Gastroesophageal sphincter (tissue), 4 donors: ENCODE results near the gene LY6G6D. TPM values are rescaled to one million over a fixed set of nuclear protein-coding genes. Genes with fewer than 3 reads are reported as not detected.

Experiments used
- ATAC-seq: fragments of 150-250 bp; one replicate; pipeline ENCODE4 v1.9.1; 2016; ENCODE audit warnings: mild to moderate bottlenecking, moderate library complexity
- H3K27ac ChIP-seq, 4 donors: fragments of 200-600 bp; sonication (generic) in 3 of 4; 1 replicate in 3 of 4; 2 replicates in 1 of 4; pipeline ENCODE4 v1.5.1; 2016 to 2019
- H3K27me3 ChIP-seq: fragments of 200-600 bp; sonication (generic); one replicate; pipeline ENCODE4 v1.5.1; 2019
- H3K36me3 ChIP-seq, 2 donors: fragments of 200-600 bp; sonication (generic); one replicate each; pipeline ENCODE4 v1.5.1; 2019; ENCODE audit warnings: control low read depth in 1 of 2
- H3K4me1 ChIP-seq, 3 donors: fragments of 200-600 bp; sonication (generic); 1 replicate in 2 of 3; 2 replicates in 1 of 3; pipeline ENCODE4 v1.5.1; 2016 to 2019; ENCODE audit warnings: control low read depth in 2 of 3
- H3K4me3 ChIP-seq, 2 donors: fragments of 200-600 bp; sonication (generic); one replicate each; pipeline ENCODE4 v1.5.1; 2019; ENCODE audit warnings: mild to moderate bottlenecking in 1 of 2, moderate library complexity in 1 of 2
- H3K9me3 ChIP-seq, 3 donors: fragments of 200-600 bp; sonication (generic); one replicate each; pipeline ENCODE4 v1.5.1; 2017 to 2019; ENCODE audit warnings: control low read depth in 2 of 3
- CTCF ChIP-seq, 4 experiments: fragments of 200-600 bp in 2 of 4; fragments of 450-650 bp in 2 of 4; sonication (generic) in 1 of 4; IDR thresholded peaks; one replicate each; pipeline ENCODE4 v1.5.1; 2017 to 2019; ENCODE audit warnings: antibody characterized with exemption in 4 of 4, mild to moderate bottlenecking in 2 of 4, moderate library complexity in 2 of 4
- EP300 ChIP-seq: sonication (generic); formaldehyde crosslinking; IDR thresholded peaks from one replicate; pipeline ENCODE4 v1.6.1; 2017; ENCODE audit warnings: antibody characterized with exemption, mild to moderate bottlenecking
- POLR2A ChIP-seq, 2 donors: fragments of 450-650 bp; IDR thresholded peaks; one replicate each; pipeline ENCODE4 v1.6.1; 2017; ENCODE audit warnings: antibody characterized with exemption in 2 of 2, mild to moderate bottlenecking in 2 of 2, moderate library complexity in 1 of 2
- POLR2AphosphoS5 ChIP-seq: sonication (generic); formaldehyde crosslinking; IDR thresholded peaks from one replicate; pipeline ENCODE4 v1.6.1; 2017; ENCODE audit warnings: antibody characterized with exemption
- WGBS, 2 donors: methylation state at CpG; one replicate each; pipeline ENCODE4 v1.1.5; 2018; ENCODE audit warnings: low coverage in 1 of 2; 5-methylcytosine and 5-hydroxymethylcytosine counted together
- total RNA-seq, 4 donors: library from RNA; depleted of rRNA; stranded (reverse); fragments of >200 nt; gene quantifications; one replicate each; pipeline ENCODE4 v1.1.0, GENCODE V29; 2016

Gene LY6G6D
- total RNA-seq, 4 donors from 2014 or later: not detected

GRCh38 chr6:31729515-31729978 is 14.4 kb downstream of the LY6G6D start:
- Histone ChIP-seq H3K4me1 (peaks cover 0 to 70% (median 29%) of the 10 kb centered on the region in 3 donors), H3K36me3 (peaks cover 0 to 72% of the 10 kb centered on the region in 2 donors), H3K27me3 (no peaks in the 10 kb centered on the region), H3K9me3 (no peaks in the 10 kb centered on the region), H3K4me3 (peak overlapping the region; percentile 80 to 92), H3K27ac (peak overlapping the region; percentile 94 to 99 (median 96))
- ATAC-seq: peak; percentile 92
- peak; percentile 68 for TF ChIP-seq POLR2AphosphoS5
- no peak for TF ChIP-seq POLR2A (IDR thresholded peaks at IDR 0.05)
- TF ChIP-seq CTCF (IDR thresholded peaks at IDR 0.05): peak in 2 of 4 experiments; percentile 63 to 75
- WGBS, 2 donors: 0% methylated on average over 3 to 7 of the region's 29 CpGs

GRCh38 chr6:31729979-31730630 is 15.0 kb downstream of the LY6G6D start:
- Histone ChIP-seq H3K36me3 (peaks cover 0 to 69% of the 10 kb centered on the region in 2 donors), H3K27ac (peak overlapping the region; percentile 94 to 99 (median 96)), H3K4me1 (peaks cover 0 to 76% (median 31%) of the 10 kb centered on the region in 3 donors), H3K4me3 (peak overlapping the region; percentile 80 to 92), H3K27me3 (no peaks in the 10 kb centered on the region), H3K9me3 (no peaks in the 10 kb centered on the region)
- peak; percentile 85 for ATAC-seq
- WGBS, 2 donors: 4% methylated on average over 8 to 11 of the region's 46 CpGs
- TF ChIP-seq POLR2AphosphoS5: peak; percentile 47
- TF ChIP-seq POLR2A (IDR thresholded peaks at IDR 0.05): peak; percentile 42 to 43
- TF ChIP-seq EP300: no peak

DNA sequence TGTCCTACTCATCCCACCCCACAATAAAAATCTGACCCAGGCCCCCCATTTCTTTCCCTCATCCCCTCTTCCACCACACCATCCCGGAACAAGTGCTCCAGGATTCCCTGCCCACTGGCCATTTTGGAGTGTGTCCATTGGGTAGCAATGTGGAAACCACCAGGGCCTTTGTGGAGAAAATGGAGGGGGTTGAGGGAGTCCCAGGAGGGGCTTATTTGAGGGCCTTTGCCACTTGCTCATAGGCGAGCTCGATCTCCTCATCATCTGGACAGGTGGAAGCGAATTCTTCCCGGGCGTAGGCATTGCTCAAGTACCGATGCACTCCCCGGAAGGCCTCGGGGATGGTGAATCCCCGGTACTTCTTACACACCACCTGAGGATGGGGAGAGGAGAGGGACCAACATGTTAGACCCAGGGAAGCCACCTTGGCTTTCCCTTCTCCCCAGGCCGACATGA is 15.5 kb downstream of the LY6G6D start:
- 84% methylated on average over 4 of the region's 11 CpGs; no CpG with 5 or more reads in 1 of the 2 donors for WGBS, 2 donors
- Histone ChIP-seq H3K4me3 (peak overlapping the region in 1 of 2 donors; percentile 80), H3K36me3 (peaks cover 0 to 64% of the 10 kb centered on the region in 2 donors), H3K27ac (peak overlapping the region; percentile 94 to 99 (median 96)), H3K27me3 (no peaks in the 10 kb centered on the region), H3K4me1 (peaks cover 0 to 79% (median 31%) of the 10 kb centered on the region in 3 donors), H3K9me3 (no peaks in the 10 kb centered on the region)
- TF ChIP-seq POLR2AphosphoS5 (no peak), EP300 (no peak), POLR2A (IDR thresholded peaks at IDR 0.05) (no peak), CTCF (IDR thresholded peaks at IDR 0.05) (no peak)
- ATAC-seq: no peak

- Histone ChIP-seq H3K4me1 (peaks cover 0 to 79% (median 35%) of the 10 kb centered on the region in 3 donors), H3K4me3 (no peak overlapping the region), H3K27ac (peak overlapping the region in 2 of 4 donors; percentile 20 to 98), H3K27me3 (no peaks in the 10 kb centered on the region), H3K9me3 (no peaks in the 10 kb centered on the region), H3K36me3 (peaks cover 0 to 50% of the 10 kb centered on the region in 2 donors)
- TF ChIP-seq POLR2AphosphoS5: no peak
- TF ChIP-seq CTCF (IDR thresholded peaks at IDR 0.05): no peak
- TF ChIP-seq EP300: no peak
- TF ChIP-seq POLR2A (IDR thresholded peaks at IDR 0.05): no peak
- 54 to 71% methylated on average over 2 to 3 of the region's 3 CpGs for WGBS, 2 donors
- no peak for ATAC-seq
These were observed 16.9 kb downstream of the LY6G6D start for GRCh38 chr6:31732029-31732428.

DNA sequence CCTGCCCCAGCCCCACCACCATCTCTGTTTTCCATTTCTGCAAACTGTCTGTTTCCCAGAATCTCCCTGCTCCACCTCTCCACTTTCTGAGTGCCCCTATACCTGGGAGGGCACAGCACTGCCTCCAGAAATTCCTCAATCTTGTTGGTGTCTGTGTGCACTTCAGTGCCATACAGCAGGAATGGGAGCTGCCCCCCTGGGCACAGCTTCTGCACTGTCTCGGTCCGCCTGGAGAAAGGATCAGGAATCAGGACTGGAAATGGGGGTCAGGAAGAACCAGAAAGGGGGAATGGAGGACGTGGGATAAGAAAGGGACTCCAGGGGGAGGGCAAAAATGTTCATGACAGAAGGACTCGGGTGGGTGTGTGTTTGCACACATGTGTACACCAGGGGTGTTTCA is 18.6 kb downstream of the LY6G6D start:
- TF ChIP-seq POLR2A (IDR thresholded peaks at IDR 0.05) (no peak), EP300 (no peak), POLR2AphosphoS5 (no peak), CTCF (IDR thresholded peaks at IDR 0.05) (no peak)
- WGBS, 2 donors: 58 to 85% methylated on average over 2 of the region's 4 CpGs
- no peak for ATAC-seq
- Histone ChIP-seq H3K27ac (peak overlapping the region in 3 of 4 donors; percentile 90 to 93 (median 92)), H3K4me3 (no peak overlapping the region), H3K27me3 (no peaks in the 10 kb centered on the region), H3K9me3 (no peaks in the 10 kb centered on the region), H3K4me1 (peaks cover 0 to 77% (median 24%) of the 10 kb centered on the region in 3 donors), H3K36me3 (peaks cover 0 to 38% of the 10 kb centered on the region in 2 donors)
